Measurements from ENCODE around the gene MYO10. TPM values are rescaled to one million over a fixed set of nuclear protein-coding genes. Genes with fewer than 3 reads are reported as not detected.

The MYO10 gene
- total RNA-seq, 1 experiment from 2014 or later = 89.8 TPM

DNA sequence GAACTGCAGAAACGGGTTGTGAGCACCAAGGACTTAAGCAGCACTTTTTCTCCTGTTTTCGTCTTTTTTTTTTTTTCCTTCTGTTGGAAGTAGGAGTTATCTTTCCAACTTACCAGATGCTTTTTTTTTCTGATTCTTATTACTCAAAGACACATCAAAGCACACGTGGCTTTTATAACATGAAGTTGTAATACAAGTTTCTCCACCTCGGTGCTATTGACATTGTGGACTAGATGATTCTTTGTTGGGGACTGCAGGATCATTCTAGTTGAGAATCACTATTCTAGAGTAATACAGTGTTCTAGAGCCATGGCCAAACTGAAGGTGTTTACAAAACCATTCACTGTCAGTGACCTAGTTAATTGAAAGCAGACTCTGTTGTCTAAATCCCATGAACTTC lies 51.5 kb downstream of the MYO10 start:
- Mint-ChIP-seq H3K9me3 (peaks cover 12% of the 10 kb centered on the region; the same call in 1 of the 2 replicates), H3K4me3 (no peak overlapping the region), H3K4me1 (peaks cover 63% of the 10 kb centered on the region), H3K27me3 (ENCODE audit: low read depth) (no peaks in the 10 kb centered on the region), H3K36me3 (no peaks in the 10 kb centered on the region; the same call in 1 of the 2 replicates), H3K27ac (no peak overlapping the region)
- ChIA-PET POLR2A (no interaction called here), CTCF (no interaction called here)
- TF ChIP-seq GRHL2 (CRISPR knock-in tag; IDR thresholded peaks at IDR 0.05; ENCODE audit: insufficient replicate concordance, severe bottlenecking) = no peak
- TF ChIP-seq, protein P1, sequence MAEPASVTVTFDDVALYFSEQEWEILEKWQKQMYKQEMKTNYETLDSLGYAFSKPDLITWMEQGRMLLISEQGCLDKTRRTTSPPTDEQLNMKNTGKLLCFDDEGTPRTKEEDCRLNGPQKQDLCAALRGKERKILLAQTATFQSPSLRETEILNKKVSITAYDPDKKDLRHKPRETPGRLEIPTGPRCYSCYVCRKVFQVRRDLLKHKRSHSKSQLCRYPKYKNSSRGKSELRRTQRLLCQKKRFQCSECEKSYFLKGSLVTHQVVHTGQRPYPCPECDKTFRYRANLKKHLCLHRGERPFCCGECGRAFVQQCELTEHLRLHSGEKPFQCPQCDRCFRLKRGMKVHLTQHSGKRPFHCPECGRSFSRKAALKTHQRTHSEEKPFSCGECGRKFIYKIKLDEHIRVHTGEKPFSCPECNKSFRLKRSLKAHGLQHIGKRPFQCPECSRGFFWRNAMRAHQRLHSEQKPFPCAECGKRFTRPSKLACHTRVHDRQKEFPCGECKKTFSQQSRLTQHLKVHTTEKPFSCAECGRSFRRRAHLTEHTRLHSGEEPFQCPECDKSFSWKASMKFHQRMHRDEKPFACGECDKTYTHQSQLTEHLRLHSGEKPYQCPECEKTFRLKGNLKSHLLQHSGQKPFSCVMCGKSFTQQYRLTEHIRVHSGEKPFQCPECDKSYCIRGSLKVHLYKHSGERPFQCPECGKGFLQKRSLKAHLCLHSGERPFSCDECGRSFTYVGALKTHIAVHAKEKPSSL (CRISPR knock-in tag; conservative IDR thresholded peaks at IDR 0.05) = no peak
- no peak for TF ChIP-seq IRF2 (CRISPR knock-in tag; IDR thresholded peaks at IDR 0.05; ENCODE audit: borderline replicate concordance, low read depth)
- no peak for TF ChIP-seq NFE2L1 (CRISPR knock-in tag; IDR thresholded peaks at IDR 0.05)
- no peak for DNase-seq (ENCODE audit: low spot score)
- ATAC-seq = no peak

DNA sequence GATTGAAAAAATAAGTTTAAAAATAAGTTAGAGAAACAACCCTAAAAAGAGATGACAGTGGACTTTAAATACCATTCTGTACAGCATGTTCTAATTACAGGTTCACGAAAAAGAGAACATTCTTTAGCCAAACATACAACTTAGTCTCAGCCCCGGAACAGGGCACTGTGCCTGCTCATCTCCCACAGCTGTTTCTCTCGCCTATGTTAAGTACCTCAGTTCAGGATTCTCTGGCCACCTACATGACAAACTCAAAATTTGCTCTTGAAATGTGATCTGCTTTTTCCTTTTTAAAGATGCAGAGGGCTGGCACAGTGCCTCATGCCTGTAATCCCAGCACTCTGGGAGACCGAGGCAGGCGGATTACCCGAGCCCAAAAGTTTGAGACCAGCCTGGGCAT lies 52.3 kb downstream of the MYO10 start:
- no peak for TF ChIP-seq SOX15 (CRISPR knock-in tag; IDR thresholded peaks at IDR 0.05)
- TF ChIP-seq, protein P2, sequence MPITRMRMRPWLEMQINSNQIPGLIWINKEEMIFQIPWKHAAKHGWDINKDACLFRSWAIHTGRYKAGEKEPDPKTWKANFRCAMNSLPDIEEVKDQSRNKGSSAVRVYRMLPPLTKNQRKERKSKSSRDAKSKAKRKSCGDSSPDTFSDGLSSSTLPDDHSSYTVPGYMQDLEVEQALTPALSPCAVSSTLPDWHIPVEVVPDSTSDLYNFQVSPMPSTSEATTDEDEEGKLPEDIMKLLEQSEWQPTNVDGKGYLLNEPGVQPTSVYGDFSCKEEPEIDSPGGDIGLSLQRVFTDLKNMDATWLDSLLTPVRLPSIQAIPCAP (CRISPR knock-in tag; IDR thresholded peaks at IDR 0.05) = no peak
- no peak for TF ChIP-seq NFYB (CRISPR knock-in tag; conservative IDR thresholded peaks at IDR 0.05; ENCODE audit: low read depth)
- no peak for TF ChIP-seq TP53 (CRISPR knock-in tag; IDR thresholded peaks at IDR 0.05)
- no peak for TF ChIP-seq GABPB1 (CRISPR knock-in tag; IDR thresholded peaks at IDR 0.05)
- TF ChIP-seq, protein P3, sequence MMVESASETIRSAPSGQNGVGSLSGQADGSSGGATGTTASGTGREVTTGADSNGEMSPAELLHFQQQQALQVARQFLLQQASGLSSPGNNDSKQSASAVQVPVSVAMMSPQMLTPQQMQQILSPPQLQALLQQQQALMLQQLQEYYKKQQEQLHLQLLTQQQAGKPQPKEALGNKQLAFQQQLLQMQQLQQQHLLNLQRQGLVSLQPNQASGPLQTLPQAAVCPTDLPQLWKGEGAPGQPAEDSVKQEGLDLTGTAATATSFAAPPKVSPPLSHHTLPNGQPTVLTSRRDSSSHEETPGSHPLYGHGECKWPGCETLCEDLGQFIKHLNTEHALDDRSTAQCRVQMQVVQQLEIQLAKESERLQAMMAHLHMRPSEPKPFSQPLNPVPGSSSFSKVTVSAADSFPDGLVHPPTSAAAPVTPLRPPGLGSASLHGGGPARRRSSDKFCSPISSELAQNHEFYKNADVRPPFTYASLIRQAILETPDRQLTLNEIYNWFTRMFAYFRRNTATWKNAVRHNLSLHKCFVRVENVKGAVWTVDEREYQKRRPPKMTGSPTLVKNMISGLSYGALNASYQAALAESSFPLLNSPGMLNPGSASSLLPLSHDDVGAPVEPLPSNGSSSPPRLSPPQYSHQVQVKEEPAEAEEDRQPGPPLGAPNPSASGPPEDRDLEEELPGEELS (CRISPR knock-in tag; IDR thresholded peaks at IDR 0.05) = no peak

DNA sequence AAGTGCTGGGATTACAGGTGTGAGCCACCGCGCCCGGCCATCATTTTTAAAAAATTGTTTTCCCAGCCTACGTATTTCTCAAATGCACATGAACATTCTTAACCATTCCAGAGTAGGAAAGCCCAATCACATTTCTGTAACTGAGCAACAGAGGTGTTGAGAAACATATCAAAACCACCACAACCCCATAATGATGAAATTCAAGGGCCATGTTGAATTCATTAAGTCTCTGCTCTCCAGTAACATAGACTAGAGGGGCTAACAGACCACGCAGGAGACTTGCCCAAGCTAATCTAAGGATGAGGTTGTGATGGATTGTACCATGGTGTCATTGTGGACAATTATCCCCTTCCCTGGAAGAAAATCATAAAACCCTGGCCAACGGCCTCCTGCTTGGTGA lies 52.9 kb downstream of the MYO10 start:
- ATAC-seq (no peak), DNase-seq (ENCODE audit: low spot score) (no peak)
- Mint-ChIP-seq H3K9me3 (peaks cover 12% of the 10 kb centered on the region; the same call in 1 of the 2 replicates), H3K4me1 (peaks cover 61% of the 10 kb centered on the region), H3K27me3 (ENCODE audit: low read depth) (no peaks in the 10 kb centered on the region), H3K36me3 (no peaks in the 10 kb centered on the region; the same call in 1 of the 2 replicates), H3K27ac (peak overlapping the region; percentile 48; the same call in 1 of the 2 replicates), H3K4me3 (no peak overlapping the region)
- ChIA-PET POLR2A (no interaction called here), CTCF (no interaction called here)
- TF ChIP-seq ZNF219 (CRISPR knock-in tag; IDR thresholded peaks at IDR 0.05; ENCODE audit: borderline replicate concordance) (no peak), SMAD4 (CRISPR knock-in tag; IDR thresholded peaks at IDR 0.05) (no peak), MYBL2 (CRISPR knock-in tag; IDR thresholded peaks at IDR 0.05) (no peak), IRF2 (CRISPR knock-in tag; IDR thresholded peaks at IDR 0.05; ENCODE audit: borderline replicate concordance, low read depth) (no peak), TEAD4 (CRISPR knock-in tag; IDR thresholded peaks at IDR 0.05) (no peak), JUN (CRISPR knock-in tag; IDR thresholded peaks at IDR 0.05) (no peak), SOX15 (CRISPR knock-in tag; IDR thresholded peaks at IDR 0.05) (no peak), ATF1 (CRISPR knock-in tag; IDR thresholded peaks at IDR 0.05) (no peak)
- TF ChIP-seq, protein P4, sequence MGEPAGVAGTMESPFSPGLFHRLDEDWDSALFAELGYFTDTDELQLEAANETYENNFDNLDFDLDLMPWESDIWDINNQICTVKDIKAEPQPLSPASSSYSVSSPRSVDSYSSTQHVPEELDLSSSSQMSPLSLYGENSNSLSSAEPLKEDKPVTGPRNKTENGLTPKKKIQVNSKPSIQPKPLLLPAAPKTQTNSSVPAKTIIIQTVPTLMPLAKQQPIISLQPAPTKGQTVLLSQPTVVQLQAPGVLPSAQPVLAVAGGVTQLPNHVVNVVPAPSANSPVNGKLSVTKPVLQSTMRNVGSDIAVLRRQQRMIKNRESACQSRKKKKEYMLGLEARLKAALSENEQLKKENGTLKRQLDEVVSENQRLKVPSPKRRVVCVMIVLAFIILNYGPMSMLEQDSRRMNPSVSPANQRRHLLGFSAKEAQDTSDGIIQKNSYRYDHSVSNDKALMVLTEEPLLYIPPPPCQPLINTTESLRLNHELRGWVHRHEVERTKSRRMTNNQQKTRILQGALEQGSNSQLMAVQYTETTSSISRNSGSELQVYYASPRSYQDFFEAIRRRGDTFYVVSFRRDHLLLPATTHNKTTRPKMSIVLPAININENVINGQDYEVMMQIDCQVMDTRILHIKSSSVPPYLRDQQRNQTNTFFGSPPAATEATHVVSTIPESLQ (CRISPR knock-in tag; IDR thresholded peaks at IDR 0.05) = no peak; the same call in 1 of the 2 replicates
- TF ChIP-seq, protein P5, sequence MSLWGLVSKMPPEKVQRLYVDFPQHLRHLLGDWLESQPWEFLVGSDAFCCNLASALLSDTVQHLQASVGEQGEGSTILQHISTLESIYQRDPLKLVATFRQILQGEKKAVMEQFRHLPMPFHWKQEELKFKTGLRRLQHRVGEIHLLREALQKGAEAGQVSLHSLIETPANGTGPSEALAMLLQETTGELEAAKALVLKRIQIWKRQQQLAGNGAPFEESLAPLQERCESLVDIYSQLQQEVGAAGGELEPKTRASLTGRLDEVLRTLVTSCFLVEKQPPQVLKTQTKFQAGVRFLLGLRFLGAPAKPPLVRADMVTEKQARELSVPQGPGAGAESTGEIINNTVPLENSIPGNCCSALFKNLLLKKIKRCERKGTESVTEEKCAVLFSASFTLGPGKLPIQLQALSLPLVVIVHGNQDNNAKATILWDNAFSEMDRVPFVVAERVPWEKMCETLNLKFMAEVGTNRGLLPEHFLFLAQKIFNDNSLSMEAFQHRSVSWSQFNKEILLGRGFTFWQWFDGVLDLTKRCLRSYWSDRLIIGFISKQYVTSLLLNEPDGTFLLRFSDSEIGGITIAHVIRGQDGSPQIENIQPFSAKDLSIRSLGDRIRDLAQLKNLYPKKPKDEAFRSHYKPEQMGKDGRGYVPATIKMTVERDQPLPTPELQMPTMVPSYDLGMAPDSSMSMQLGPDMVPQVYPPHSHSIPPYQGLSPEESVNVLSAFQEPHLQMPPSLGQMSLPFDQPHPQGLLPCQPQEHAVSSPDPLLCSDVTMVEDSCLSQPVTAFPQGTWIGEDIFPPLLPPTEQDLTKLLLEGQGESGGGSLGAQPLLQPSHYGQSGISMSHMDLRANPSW (CRISPR knock-in tag; conservative IDR thresholded peaks at IDR 0.05; ENCODE audit: low read depth) = no peak
- TF ChIP-seq, protein P6, sequence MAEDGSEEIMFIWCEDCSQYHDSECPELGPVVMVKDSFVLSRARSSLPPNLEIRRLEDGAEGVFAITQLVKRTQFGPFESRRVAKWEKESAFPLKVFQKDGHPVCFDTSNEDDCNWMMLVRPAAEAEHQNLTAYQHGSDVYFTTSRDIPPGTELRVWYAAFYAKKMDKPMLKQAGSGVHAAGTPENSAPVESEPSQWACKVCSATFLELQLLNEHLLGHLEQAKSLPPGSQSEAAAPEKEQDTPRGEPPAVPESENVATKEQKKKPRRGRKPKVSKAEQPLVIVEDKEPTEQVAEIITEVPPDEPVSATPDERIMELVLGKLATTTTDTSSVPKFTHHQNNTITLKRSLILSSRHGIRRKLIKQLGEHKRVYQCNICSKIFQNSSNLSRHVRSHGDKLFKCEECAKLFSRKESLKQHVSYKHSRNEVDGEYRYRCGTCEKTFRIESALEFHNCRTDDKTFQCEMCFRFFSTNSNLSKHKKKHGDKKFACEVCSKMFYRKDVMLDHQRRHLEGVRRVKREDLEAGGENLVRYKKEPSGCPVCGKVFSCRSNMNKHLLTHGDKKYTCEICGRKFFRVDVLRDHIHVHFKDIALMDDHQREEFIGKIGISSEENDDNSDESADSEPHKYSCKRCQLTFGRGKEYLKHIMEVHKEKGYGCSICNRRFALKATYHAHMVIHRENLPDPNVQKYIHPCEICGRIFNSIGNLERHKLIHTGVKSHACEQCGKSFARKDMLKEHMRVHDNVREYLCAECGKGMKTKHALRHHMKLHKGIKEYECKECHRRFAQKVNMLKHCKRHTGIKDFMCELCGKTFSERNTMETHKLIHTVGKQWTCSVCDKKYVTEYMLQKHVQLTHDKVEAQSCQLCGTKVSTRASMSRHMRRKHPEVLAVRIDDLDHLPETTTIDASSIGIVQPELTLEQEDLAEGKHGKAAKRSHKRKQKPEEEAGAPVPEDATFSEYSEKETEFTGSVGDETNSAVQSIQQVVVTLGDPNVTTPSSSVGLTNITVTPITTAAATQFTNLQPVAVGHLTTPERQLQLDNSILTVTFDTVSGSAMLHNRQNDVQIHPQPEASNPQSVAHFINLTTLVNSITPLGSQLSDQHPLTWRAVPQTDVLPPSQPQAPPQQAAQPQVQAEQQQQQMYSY (CRISPR knock-in tag; IDR thresholded peaks at IDR 0.05) = no peak

More for the DNA sequence above, 52.3 kb downstream of the MYO10 start:
- Mint-ChIP-seq H3K36me3 (no peaks in the 10 kb centered on the region; the same call in 1 of the 2 replicates), H3K27me3 (ENCODE audit: low read depth) (no peaks in the 10 kb centered on the region), H3K4me3 (no peak overlapping the region), H3K27ac (no peak overlapping the region), H3K9me3 (peaks cover 12% of the 10 kb centered on the region; the same call in 1 of the 2 replicates), H3K4me1 (peaks cover 61% of the 10 kb centered on the region)
- ChIA-PET CTCF (no interaction called here), POLR2A (no interaction called here)
- ATAC-seq = no peak
- DNase-seq (ENCODE audit: low spot score) = no peak
